HG03066 (cell line): ENCODE results near the gene PRR14L.

ENCODE experiments used
- ATAC-seq: cut with Tn5 transposase; IDR thresholded peaks from one replicate; pipeline ENCODE4 v1.9.1; 2021; ENCODE audit warnings: low read depth; ENCODE audit not compliant: unreplicated experiment

Gene PRR14L

DNA sequence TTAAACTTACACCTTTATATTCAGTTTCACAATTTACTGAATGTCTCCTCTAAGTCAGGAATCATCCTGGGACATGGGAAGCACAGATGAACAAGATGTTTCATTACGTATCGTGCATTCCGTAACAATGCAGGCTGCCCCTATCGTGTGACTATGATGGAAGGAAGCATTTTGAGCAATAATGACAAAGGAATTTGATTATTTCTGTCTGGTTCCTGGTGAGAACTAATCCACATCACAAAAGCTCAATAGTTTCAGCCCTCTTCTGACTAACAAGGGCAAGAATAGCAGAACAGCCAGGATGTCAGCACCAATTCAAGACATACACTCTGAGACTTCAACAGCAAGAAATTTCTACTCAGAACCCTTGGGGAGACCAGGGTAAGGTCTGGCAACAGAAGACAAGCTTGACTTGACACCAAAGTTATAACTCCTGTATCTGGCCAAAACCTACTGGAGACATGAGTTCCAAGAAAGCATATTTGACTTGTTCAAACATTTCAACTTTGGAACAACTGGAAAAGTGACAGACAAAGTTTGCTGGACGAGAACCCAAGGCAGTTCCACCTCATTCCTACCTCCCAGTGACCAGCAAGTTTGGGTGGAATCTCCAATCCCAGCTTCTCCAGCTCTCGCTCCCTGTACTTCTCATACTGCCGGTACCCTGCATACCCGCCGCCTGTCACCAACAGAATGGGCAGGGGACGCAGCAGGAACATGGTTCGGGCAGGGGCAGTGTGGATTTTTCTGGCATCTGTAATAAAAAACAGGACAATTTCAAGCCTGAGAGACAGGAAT, 102.2 kb downstream of the PRR14L start:
- ATAC-seq, result no peak

DNA sequence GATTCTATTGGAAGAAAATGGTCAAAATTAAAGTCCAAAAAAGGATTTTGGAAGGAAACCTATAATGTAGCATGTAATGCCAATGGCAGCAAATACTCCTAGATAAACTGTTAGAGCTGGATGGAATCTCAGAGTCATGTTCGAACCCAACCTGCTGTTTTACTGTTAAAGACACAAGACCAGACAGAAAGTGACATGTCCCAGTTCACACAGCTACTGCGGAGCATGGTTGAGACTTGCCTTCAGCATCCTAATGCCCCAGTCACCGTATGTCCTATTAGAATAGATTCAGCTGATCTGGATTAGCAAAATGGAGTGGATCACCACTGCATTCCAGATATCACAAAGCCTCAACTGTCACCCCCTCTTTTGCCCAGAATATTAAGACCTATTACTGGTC, 102.9 kb downstream of the PRR14L start:
- ATAC-seq, result no peak

DNA sequence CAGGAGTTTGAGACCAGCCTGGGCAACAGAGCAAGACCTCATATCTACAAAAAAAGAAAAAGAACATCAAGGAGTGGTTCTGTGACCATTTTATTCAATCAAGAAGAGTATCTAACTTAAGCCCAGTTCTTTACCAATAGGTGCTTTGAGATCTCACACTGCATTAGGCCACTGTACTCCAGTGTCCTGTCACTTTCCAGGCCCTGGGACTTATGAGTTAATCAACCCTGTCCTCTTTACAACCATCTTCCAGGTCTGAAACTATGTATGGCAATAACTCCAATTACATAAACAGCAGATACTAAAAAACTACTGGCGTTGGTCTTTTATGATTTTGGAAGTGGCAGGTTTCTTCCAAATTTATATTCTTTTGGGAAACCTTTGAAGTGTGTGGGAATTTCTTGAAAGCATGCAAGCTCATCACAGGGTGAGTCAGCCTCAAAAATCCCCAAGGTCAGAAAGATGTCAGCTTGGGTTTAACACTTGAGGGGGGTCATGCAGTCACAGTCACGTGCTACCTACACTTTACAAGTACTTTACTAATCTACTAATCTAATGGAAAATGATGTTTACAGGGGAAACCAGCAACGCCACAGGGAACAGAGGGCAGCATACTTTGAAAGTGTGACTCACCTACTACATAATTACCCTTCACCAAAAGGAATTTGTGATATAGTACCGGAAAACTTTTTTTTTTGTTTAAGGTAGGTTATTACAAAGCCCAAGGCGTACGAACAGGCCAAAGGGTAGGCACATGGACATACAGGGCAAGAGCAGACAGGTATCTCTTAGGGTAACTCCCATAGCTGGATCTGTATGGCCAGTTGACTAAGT, 103.5 kb downstream of the PRR14L start:
- ATAC-seq, result no peak

DNA sequence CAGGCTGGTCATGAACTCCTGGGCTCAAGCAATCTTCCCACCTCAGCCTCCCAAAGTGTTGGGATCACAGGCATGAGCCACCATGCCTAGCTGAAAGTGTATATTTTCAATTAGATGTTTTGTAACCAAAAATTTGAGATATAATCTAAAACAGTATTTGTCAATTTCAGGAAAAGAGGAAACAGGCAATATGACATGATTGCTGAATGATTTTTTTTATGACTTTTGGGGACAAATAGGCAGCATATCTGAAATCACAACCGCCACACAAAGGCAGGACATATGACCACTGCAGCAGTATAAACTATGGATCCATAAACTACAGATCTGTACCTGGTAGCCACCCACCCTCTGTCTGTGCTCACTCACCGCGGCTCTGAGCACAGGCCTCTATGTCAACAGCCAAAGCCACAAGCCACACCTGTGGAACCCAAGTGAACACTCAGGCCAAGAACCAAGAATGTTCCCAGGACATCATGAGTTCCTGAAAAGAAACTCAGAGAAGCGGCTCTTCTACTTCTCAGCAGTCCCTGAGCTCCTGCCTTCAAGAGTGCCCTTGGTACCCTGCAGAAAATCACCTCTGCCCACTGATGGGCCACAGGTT, 110.4 kb downstream of the PRR14L start:
- no peak for ATAC-seq

DNA sequence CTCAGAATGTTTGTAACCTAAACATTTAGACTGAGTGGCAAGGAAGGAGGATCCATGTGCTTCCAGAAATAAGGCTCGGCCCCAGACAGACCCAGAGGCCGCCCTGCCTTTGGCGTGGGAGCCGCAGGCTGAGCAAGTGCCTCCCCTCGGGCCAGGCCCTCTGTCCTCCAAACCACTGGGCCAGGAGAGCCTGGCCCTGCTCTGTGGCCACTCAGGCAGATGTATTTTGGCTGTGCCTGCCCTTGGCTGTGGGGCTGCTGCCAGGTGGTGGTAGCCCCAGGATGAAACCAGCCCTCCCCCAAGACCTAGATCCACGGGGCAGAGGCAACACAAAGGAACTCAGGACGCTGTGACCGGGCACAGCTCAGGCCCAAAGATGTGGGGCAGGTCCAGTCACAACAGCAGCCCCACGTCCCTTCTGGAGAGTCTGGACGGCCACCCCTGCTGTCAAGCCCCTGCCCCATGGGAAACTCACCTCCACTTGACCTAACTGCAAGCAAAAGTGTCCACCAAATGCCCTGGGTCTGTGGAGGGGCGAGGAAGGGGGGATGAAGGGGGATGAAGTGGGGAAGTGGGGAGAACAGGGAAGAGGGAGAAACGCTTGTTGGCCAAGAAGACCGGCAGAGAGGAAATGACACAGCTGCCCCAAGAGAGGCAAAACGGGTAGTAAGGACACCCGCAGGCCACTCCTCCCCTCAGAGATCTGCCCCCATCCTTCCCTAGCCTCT, 111.9 kb downstream of the PRR14L start:
- peak; percentile 49 for ATAC-seq

DNA sequence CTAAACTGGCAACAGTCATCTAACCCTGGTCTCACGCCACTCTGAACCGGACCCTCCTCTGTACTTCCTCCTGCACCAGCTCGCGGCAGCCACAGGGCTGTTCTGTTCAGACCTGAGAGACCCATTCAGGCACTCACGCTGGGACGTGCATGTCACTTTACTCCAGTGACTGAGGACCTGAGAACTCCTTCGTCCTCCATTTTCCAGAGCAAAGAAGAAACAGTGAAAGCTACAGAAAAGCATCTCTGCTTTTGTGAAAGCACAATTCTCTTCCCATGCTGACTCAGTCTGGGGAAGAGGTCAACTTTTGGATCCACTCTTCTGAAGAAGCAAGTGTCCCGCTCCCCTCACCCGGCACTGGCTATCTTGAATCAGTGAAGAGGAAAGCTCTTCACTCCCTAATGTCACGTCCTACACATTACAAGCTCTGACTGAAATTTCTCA, 112.5 kb downstream of the PRR14L start:
- peak; percentile 66 for ATAC-seq

DNA sequence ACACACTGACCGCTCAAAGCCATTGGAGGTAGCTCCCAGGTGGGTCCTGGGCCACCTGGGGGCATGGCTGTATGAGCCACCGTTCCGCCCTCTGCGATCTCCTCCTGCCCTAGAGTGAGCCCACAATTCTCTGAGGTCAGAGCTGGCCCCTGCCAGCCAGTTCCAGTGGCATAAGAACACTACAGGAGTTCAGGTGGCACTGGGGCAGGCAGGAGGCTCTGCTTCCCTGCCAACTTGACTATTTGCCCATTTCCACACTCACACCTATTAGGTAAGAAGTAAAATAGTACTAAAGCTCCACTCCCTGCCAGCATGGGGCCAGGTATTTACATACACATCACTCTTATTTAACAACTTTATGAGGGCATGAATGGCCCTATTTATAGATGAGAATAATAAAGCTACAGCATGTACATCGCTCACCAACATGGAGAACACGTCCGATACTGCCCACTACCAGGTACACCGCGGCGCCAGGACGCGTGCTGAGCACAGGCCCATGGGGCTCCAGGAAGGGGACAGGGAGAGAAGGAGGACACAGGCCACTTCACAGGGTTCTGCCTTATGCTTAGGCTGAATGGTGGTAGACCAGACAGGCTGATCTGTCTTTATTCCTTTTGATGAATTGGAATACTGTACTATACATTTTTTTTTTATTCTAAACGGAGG, 114.2 kb downstream of the PRR14L start:
- no peak for ATAC-seq

DNA sequence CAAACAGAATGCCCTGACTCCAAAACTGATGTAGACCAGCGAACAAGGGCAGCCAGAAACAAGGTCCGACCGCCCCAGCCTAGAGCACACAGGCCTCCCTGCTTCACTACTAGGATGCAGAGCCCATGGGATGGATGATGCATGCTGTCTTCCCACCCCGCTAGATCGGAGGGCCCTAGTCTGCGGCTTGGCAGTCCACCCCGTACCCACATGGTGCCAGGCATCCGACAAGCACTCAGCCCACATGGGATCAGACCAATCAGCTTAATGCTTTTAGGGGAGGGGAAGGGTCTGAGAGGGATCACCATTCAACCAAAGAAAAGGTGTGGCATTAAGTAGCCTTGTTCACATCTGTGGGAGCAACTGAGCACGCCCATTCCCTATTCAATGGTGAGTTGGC, 118.5 kb downstream of the PRR14L start:
- no peak for ATAC-seq
